Measurements from ENCODE around the gene KERA.

DNA sequence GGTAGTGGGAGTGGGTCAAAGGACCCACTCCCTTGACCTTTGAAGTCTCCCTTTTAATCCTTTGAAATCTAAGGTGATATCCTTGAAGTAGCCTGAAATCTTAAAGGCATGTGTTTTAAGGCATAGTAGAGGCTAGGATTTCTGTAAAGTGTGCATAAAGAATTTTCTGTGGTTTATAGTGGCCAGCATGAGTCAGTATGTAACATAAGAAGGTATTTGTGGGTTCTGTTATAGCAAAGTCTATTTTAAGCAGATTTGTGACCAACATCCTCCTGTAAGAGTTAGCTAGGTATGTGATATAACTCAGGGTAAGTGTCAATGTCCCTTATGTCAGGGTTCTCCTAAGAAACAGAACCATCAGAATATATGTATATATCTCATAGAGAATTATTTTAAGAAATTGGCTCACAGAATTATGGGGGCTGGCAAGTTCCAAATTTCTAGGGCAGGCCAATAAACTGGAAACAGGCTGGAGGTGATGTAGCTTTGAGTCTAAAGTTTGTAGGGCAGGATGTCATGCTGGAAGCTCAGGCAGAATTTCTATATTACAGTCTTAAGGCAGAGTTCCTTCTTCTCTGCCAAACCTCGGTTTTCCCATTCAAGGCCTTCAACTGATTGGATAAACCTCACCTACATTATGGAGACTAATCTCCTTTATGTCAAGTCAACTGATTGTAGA, 34.4 kb downstream of the KERA start:
- TF ChIP-seq CTCF (IDR thresholded peaks at IDR 0.05; ENCODE audit: insufficient read depth, low read length) (no peak), POLR2AphosphoS5 (IDR thresholded peaks at IDR 0.05; ENCODE audit: low read depth) (no peak), GABPA (IDR thresholded peaks at IDR 0.05; ENCODE audit: low read depth) (no peak)
